K562 (cell line): Measurements from ENCODE around the gene NUCKS1. TPM values are rescaled to one million over a fixed set of nuclear protein-coding genes. Genes with fewer than 3 reads are reported as not detected.

ENCODE experiments used
- BRCA1 ChIP-seq, 2 experiments: fragments of 450-650 bp in 1 of 2; sonication (generic) in 1 of 2; formaldehyde crosslinking in 1 of 2; IDR thresholded peaks; 2 replicates each; pipeline versions ENCODE4 v1.5.0 to v1.6.1; 2017 to 2020; ENCODE audit warnings: mild to moderate bottlenecking in 1 of 2, missing genetic modification reagents in 1 of 2
- ILK ChIP-seq: fragments of 450-650 bp; IDR thresholded peaks from 2 replicates; pipeline ENCODE4 v1.6.1; 2016; ENCODE audit warnings: missing genetic modification characterization, low read depth, mild to moderate bottlenecking, missing compliant biosample characterization, moderate library complexity, borderline replicate concordance
- KLF1 ChIP-seq: fragments of 450-650 bp; IDR thresholded peaks from 2 replicates; pipeline ENCODE4 v1.6.1; 2016; ENCODE audit warnings: missing genetic modification characterization, missing compliant biosample characterization
- MEIS2 ChIP-seq: fragments of 450-650 bp; IDR thresholded peaks from 2 replicates; pipeline ENCODE4 v1.6.1; 2014; ENCODE audit warnings: mild to moderate bottlenecking; ENCODE audit not compliant: partially characterized antibody
- RBM22 ChIP-seq: fragments of 200-400 bp; formaldehyde crosslinking; IDR thresholded peaks from 2 replicates; pipeline ENCODE4 v1.6.1; 2018; ENCODE audit warnings: low read length, low read depth; ENCODE audit not compliant: poor library complexity, severe bottlenecking
- ZNF274 ChIP-seq: IDR thresholded peaks from 2 replicates; pipeline ENCODE4 v1.6.1; 2011; ENCODE audit warnings: low read depth, mild to moderate bottlenecking, low read length, moderate library complexity, borderline replicate concordance
- ZZZ3 ChIP-seq: fragments of 450-650 bp; IDR thresholded peaks from 2 replicates; pipeline ENCODE4 v1.6.1; 2016; ENCODE audit warnings: antibody characterized with exemption, mild to moderate bottlenecking, moderate library complexity
- polyA plus RNA-seq, 8 experiments: library from polyadenylated mRNA; depleted of rRNA in 4 of 8; stranded (reverse) in 5 of 8; unstranded in 3 of 8; fragments of >200 nt; fragmentation: Nextera tagmentation in 2 of 8; fragmentation: Illumina TruSeq in 1 of 8; extraction: Ambion mirVana in 2 of 8; extraction: Trizol in 1 of 8; gene quantifications; 2 replicates each; pipeline versions ENCODE4 v1.2.1 to v1.2.3, GENCODE V29; 2011 to 2014; ENCODE audit warnings: inconsistent platforms in 1 of 8, missing spikeins in 1 of 8
- total RNA-seq, 7 experiments: library from RNA; depleted of rRNA in 6 of 7; stranded (reverse); fragments of >200 nt in 6 of 7; fragmentation: Illumina TruSeq in 2 of 7; extraction: Trizol in 2 of 7; gene quantifications; 2 replicates each; pipeline versions ENCODE4 v1.2.1 to v1.2.3, GENCODE V29; 2011 to 2021; ENCODE audit warnings: low replicate concordance in 1 of 7
- TF ChIP-seq, protein P1 (sequence below): fragments of 150-350 bp; IDR thresholded peaks from 2 replicates; pipeline ENCODE4 v1.6.1; 2014; ENCODE audit warnings: low read depth, mild to moderate bottlenecking, low read length, borderline replicate concordance
- TF ChIP-seq, protein P2 (sequence below): sonication (generic); formaldehyde crosslinking; IDR thresholded peaks from 2 replicates; pipeline ENCODE4 v1.8.1; 2023; ENCODE audit warnings: mild to moderate bottlenecking, missing genetic modification reagents
- TF ChIP-seq, protein P3 (sequence below): fragments of 250-450 bp; sonication (Bioruptor Pico); IDR thresholded peaks from 2 replicates; pipeline ENCODE4 v1.4.0; 2020
- TF ChIP-seq, protein P4 (sequence below): fragments of 250-450 bp; sonication (Bioruptor Pico); IDR thresholded peaks from 2 replicates; pipeline ENCODE4 v1.5.0; 2022; ENCODE audit warnings: mild to moderate bottlenecking

The NUCKS1 gene
- total and polyA plus RNA-seq, 9 of the 15 experiments (the other 6 are each of a cell fraction or from before 2014, with no cell fraction given), result 66.7 to 244 (median 149) TPM

DNA sequence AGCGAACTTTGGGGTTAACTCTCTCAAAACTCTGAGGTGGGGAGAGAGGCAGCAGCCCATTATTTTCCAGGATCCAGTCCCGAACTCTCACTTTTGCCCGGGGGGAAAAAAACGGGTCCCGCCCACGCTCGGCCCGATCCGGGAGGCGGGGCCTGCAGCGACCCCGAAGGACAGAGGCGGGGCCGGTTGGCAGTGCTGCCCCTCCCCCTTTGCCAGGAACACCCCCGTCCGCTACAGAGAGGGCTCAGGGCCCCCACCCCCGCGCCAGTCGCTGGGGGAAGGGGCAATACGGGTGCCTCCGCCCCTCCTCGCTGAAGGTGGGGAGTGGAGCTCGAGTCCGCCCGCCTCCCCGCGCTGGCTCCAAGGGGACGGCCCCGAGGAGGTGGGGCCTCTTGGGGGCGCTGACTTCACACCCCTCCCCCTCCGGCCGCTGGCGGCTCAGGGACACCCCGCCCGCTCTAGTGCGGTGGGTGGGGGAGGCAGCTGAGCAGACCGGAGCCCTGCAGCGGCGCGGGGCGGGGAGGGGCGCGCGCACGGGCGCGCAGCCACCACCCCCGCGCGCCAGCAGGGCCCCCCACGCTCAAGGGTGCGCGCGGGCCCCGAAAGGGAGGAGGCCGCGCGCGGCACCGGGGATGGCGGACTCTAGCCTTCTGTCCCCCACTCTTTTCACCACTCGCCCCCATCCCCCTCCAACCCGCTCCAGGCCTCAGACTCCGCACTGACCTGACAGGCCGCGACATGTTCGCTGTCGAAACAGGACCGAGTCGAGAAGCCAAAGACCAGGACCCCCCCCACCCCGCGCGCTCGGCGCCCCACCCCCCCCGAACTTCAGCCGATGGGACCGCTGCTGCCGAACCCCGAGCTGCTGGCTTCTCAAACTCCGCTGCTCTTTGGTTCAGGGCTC, 496 bp downstream of the NUCKS1 start (continued):
- TF ChIP-seq, protein P1, sequence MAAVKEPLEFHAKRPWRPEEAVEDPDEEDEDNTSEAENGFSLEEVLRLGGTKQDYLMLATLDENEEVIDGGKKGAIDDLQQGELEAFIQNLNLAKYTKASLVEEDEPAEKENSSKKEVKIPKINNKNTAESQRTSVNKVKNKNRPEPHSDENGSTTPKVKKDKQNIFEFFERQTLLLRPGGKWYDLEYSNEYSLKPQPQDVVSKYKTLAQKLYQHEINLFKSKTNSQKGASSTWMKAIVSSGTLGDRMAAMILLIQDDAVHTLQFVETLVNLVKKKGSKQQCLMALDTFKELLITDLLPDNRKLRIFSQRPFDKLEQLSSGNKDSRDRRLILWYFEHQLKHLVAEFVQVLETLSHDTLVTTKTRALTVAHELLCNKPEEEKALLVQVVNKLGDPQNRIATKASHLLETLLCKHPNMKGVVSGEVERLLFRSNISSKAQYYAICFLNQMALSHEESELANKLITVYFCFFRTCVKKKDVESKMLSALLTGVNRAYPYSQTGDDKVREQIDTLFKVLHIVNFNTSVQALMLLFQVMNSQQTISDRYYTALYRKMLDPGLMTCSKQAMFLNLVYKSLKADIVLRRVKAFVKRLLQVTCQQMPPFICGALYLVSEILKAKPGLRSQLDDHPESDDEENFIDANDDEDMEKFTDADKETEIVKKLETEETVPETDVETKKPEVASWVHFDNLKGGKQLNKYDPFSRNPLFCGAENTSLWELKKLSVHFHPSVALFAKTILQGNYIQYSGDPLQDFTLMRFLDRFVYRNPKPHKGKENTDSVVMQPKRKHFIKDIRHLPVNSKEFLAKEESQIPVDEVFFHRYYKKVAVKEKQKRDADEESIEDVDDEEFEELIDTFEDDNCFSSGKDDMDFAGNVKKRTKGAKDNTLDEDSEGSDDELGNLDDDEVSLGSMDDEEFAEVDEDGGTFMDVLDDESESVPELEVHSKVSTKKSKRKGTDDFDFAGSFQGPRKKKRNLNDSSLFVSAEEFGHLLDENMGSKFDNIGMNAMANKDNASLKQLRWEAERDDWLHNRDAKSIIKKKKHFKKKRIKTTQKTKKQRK, result no peak
- TF ChIP-seq BRCA1 (IDR thresholded peaks at IDR 0.05), result no peak
- no peak for TF ChIP-seq BRCA1 (CRISPR knock-in tag; IDR thresholded peaks at IDR 0.05)
- TF ChIP-seq ILK, result no peak
- peak; percentile 92 for TF ChIP-seq RBM22
- TF ChIP-seq, protein P2, sequence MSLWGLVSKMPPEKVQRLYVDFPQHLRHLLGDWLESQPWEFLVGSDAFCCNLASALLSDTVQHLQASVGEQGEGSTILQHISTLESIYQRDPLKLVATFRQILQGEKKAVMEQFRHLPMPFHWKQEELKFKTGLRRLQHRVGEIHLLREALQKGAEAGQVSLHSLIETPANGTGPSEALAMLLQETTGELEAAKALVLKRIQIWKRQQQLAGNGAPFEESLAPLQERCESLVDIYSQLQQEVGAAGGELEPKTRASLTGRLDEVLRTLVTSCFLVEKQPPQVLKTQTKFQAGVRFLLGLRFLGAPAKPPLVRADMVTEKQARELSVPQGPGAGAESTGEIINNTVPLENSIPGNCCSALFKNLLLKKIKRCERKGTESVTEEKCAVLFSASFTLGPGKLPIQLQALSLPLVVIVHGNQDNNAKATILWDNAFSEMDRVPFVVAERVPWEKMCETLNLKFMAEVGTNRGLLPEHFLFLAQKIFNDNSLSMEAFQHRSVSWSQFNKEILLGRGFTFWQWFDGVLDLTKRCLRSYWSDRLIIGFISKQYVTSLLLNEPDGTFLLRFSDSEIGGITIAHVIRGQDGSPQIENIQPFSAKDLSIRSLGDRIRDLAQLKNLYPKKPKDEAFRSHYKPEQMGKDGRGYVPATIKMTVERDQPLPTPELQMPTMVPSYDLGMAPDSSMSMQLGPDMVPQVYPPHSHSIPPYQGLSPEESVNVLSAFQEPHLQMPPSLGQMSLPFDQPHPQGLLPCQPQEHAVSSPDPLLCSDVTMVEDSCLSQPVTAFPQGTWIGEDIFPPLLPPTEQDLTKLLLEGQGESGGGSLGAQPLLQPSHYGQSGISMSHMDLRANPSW (CRISPR knock-in tag), result no peak
- TF ChIP-seq, protein P3, sequence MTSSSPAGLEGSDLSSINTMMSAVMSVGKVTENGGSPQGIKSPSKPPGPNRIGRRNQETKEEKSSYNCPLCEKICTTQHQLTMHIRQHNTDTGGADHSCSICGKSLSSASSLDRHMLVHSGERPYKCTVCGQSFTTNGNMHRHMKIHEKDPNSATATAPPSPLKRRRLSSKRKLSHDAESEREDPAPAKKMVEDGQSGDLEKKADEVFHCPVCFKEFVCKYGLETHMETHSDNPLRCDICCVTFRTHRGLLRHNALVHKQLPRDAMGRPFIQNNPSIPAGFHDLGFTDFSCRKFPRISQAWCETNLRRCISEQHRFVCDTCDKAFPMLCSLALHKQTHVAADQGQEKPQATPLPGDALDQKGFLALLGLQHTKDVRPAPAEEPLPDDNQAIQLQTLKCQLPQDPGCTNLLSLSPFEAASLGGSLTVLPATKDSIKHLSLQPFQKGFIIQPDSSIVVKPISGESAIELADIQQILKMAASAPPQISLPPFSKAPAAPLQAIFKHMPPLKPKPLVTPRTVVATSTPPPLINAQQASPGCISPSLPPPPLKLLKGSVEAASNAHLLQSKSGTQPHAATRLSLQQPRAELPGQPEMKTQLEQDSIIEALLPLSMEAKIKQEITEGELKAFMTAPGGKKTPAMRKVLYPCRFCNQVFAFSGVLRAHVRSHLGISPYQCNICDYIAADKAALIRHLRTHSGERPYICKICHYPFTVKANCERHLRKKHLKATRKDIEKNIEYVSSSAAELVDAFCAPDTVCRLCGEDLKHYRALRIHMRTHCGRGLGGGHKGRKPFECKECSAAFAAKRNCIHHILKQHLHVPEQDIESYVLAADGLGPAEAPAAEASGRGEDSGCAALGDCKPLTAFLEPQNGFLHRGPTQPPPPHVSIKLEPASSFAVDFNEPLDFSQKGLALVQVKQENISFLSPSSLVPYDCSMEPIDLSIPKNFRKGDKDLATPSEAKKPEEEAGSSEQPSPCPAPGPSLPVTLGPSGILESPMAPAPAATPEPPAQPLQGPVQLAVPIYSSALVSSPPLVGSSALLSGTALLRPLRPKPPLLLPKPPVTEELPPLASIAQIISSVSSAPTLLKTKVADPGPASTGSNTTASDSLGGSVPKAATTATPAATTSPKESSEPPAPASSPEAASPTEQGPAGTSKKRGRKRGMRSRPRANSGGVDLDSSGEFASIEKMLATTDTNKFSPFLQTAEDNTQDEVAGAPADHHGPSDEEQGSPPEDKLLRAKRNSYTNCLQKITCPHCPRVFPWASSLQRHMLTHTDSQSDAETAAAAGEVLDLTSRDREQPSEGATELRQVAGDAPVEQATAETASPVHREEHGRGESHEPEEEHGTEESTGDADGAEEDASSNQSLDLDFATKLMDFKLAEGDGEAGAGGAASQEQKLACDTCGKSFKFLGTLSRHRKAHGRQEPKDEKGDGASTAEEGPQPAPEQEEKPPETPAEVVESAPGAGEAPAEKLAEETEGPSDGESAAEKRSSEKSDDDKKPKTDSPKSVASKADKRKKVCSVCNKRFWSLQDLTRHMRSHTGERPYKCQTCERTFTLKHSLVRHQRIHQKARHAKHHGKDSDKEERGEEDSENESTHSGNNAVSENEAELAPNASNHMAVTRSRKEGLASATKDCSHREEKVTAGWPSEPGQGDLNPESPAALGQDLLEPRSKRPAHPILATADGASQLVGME, result 0 out of 2 replicates have a peak, but pooled peaks have one; percentile 31
- TF ChIP-seq ZNF274, result no peak
- TF ChIP-seq, protein P4, sequence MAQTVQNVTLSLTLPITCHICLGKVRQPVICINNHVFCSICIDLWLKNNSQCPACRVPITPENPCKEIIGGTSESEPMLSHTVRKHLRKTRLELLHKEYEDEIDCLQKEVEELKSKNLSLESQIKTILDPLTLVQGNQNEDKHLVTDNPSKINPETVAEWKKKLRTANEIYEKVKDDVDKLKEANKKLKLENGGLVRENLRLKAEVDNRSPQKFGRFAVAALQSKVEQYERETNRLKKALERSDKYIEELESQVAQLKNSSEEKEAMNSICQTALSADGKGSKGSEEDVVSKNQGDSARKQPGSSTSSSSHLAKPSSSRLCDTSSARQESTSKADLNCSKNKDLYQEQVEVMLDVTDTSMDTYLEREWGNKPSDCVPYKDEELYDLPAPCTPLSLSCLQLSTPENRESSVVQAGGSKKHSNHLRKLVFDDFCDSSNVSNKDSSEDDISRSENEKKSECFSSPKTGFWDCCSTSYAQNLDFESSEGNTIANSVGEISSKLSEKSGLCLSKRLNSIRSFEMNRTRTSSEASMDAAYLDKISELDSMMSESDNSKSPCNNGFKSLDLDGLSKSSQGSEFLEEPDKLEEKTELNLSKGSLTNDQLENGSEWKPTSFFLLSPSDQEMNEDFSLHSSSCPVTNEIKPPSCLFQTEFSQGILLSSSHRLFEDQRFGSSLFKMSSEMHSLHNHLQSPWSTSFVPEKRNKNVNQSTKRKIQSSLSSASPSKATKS (CRISPR knock-in tag), result no peak
- TF ChIP-seq MEIS2, result no peak
- peak; percentile 69; the same call in 1 of the 2 replicates for TF ChIP-seq KLF1 (tag)
- TF ChIP-seq ZZZ3, result no peak
